Testis (tissue), 3 donors: Measurements from ENCODE around the gene SLC17A9. TPM values are rescaled to one million over a fixed set of nuclear protein-coding genes. Genes with fewer than 3 reads are reported as not detected.

ENCODE experiments used
- DNase-seq: peaks from one replicate; pipeline ENCODE4 v3.0.0-alpha.2; 2019
- H3K27ac ChIP-seq, 2 donors: fragments of 200-600 bp; sonication (generic); one replicate each; pipeline ENCODE4 v1.5.1; 2019
- H3K27me3 ChIP-seq: fragments of 200-600 bp; sonication (generic); one replicate; pipeline ENCODE4 v1.5.1; 2019
- H3K36me3 ChIP-seq: fragments of 200-600 bp; sonication (generic); one replicate; pipeline ENCODE4 v1.5.1; 2017; ENCODE audit warnings: low read depth; ENCODE audit errors: missing control alignments
- H3K4me1 ChIP-seq: fragments of 200-600 bp; sonication (generic); one replicate; pipeline ENCODE4 v1.5.1; 2019
- H3K4me3 ChIP-seq, 2 donors: fragments of 200-600 bp; sonication (generic); one replicate each; pipeline ENCODE4 v1.5.1; 2017 to 2019
- H3K9me3 ChIP-seq: fragments of 200-600 bp; sonication (generic); one replicate; pipeline ENCODE4 v1.5.1; 2017
- CTCF ChIP-seq, 3 experiments: fragments of 450-650 bp in 2 of 3; fragments of 200-600 bp in 1 of 3; sonication (generic) in 1 of 3; IDR thresholded peaks; one replicate each; pipeline ENCODE4 v1.5.1; 2016 to 2019; ENCODE audit warnings: antibody characterized with exemption in 3 of 3, mild to moderate bottlenecking in 2 of 3, moderate library complexity in 1 of 3
- POLR2A ChIP-seq: fragments of 450-650 bp; IDR thresholded peaks from one replicate; pipeline ENCODE4 v1.6.1; 2017; ENCODE audit warnings: antibody characterized with exemption, mild to moderate bottlenecking, moderate library complexity
- WGBS, 2 donors: methylation state at CpG; one replicate each; pipeline ENCODE4 v1.1.5; 2018; 5-methylcytosine and 5-hydroxymethylcytosine counted together
- intact Hi-C: fragments of 100-400 bp; cut with DNase I; formaldehyde crosslinking; loops from one replicate; pipeline ENCODE4 v1.15.1; 2023; ENCODE audit warnings: low total_unique reads
- polyA plus RNA-seq: library from polyadenylated mRNA; stranded (reverse); fragments of 350-450 nt; fragmentation: Illumina TruSeq; extraction: RNeasy Lipid Tissue Mini Kit (QIAGEN cat#74804); gene quantifications from one replicate; pipeline ENCODE4 v1.2.3, GENCODE V29; 2014; ENCODE audit warnings: low read depth, low replicate concordance; ENCODE audit not compliant: insufficient read depth
- total RNA-seq, 2 donors: library from RNA; depleted of rRNA; stranded (reverse); fragments of >200 nt; gene quantifications; one replicate each; pipeline ENCODE4 v1.2.3, GENCODE V29; 2016

SLC17A9 gene
- total and polyA plus RNA-seq, 3 donors from 2014 or later = 2.1 to 3.2 (median 2.9) TPM

- no peak for DNase-seq
- no peaks in the 10 kb centered on the region for H3K9me3 ChIP-seq
- H3K4me1 ChIP-seq = peaks cover 9% of the 10 kb centered on the region
- intact Hi-C loops = no loop called here
- H3K36me3 ChIP-seq = no peaks in the 10 kb centered on the region
- WGBS, 2 donors = 92 to 94% methylated on average over 20 to 45 of the region's 45 CpGs
- no peak overlapping the region for H3K4me3 ChIP-seq
- no peaks in the 10 kb centered on the region for H3K27me3 ChIP-seq
- H3K27ac ChIP-seq = no peak overlapping the region
- TF ChIP-seq CTCF (IDR thresholded peaks at IDR 0.05) (no peak), POLR2A (no peak)
These were observed 41.6 kb upstream of the SLC17A9 start for GRCh38 chr20:62910777-62911497.

GRCh38 chr20:62911701-62912280 is 40.7 kb upstream of the SLC17A9 start:
- no peak for DNase-seq
- H3K36me3 ChIP-seq = no peaks in the 10 kb centered on the region
- intact Hi-C loops = no loop called here

GRCh38 chr20:62913043-62913630 is 39.4 kb upstream of the SLC17A9 start:
- 74 to 77% methylated on average over 7 of the region's 7 CpGs for WGBS, 2 donors
- TF ChIP-seq POLR2A (no peak), CTCF (IDR thresholded peaks at IDR 0.05) (no peak)
- H3K4me3 ChIP-seq = no peak overlapping the region
- H3K27me3 ChIP-seq = no peaks in the 10 kb centered on the region
- DNase-seq = no peak
- no peaks in the 10 kb centered on the region for H3K9me3 ChIP-seq
- H3K27ac ChIP-seq = no peak overlapping the region
- H3K36me3 ChIP-seq = no peaks in the 10 kb centered on the region
- H3K4me1 ChIP-seq = peaks cover 16% of the 10 kb centered on the region
- intact Hi-C loops = no loop called here

More at GRCh38 chr20:62911701-62912280, 40.7 kb upstream of the SLC17A9 start:
- H3K4me1 ChIP-seq = peaks cover 14% of the 10 kb centered on the region
- 83 to 87% methylated on average over 10 of the region's 10 CpGs for WGBS, 2 donors
- no peak overlapping the region for H3K4me3 ChIP-seq
- H3K27ac ChIP-seq = no peak overlapping the region
- no peaks in the 10 kb centered on the region for H3K9me3 ChIP-seq
- no peaks in the 10 kb centered on the region for H3K27me3 ChIP-seq
- no peak for TF ChIP-seq POLR2A
- no peak for TF ChIP-seq CTCF (IDR thresholded peaks at IDR 0.05)

- no peak overlapping the region for H3K4me3 ChIP-seq
- intact Hi-C loops = no loop called here
- H3K27ac ChIP-seq = no peak overlapping the region
- no peak for DNase-seq
- WGBS, 2 donors = 73 to 74% methylated on average over 9 of the region's 9 CpGs
- H3K36me3 ChIP-seq = no peaks in the 10 kb centered on the region
- no peaks in the 10 kb centered on the region for H3K27me3 ChIP-seq
- H3K9me3 ChIP-seq = no peaks in the 10 kb centered on the region
- H3K4me1 ChIP-seq = peaks cover 16% of the 10 kb centered on the region
- TF ChIP-seq CTCF (IDR thresholded peaks at IDR 0.05) = no peak
- no peak for TF ChIP-seq POLR2A
These were observed 38.1 kb upstream of the SLC17A9 start for GRCh38 chr20:62914436-62914835.
